ENCODE measurements around the gene CPO. TPM values are rescaled to one million over a fixed set of nuclear protein-coding genes. Genes with fewer than 3 reads are reported as not detected.

CPO gene
- total and polyA plus RNA-seq, 4 experiments from 2014 or later: not detected

- Histone ChIP-seq H3K36me3 (ENCODE audit: insufficient read depth, low read length) (no peaks in the 10 kb centered on the region), H3K4me1 (ENCODE audit: insufficient read depth, low read length) (no peaks in the 10 kb centered on the region), H3K27me3 (ENCODE audit: insufficient read depth, low read length) (no peaks in the 10 kb centered on the region), H3K4me3 (ENCODE audit: low read length in 2 of 2) (no peak overlapping the region), H3K27ac (ENCODE audit: low read depth, low read length) (no peak overlapping the region), H3K9me3 (ENCODE audit: control insufficient read depth in 1 of 2, low read length in 2 of 2) (no peaks in the 10 kb centered on the region)
- Mint-ChIP-seq H3K27me3 (no peaks in the 10 kb centered on the region), H3K4me3 (no peak overlapping the region), H3K36me3 (no peaks in the 10 kb centered on the region), H3K9me3 (no peaks in the 10 kb centered on the region), H3K4me1 (peaks cover 0 to 6% (median 2%) of the 10 kb centered on the region in 4 donors), H3K27ac (no peak overlapping the region)
- ChIA-PET POLR2A (ENCODE audit: partially characterized antibody) (interaction anchor here (0.6 kb wide), 1 partner anchor 556 kb away, joined by 3 read pairs; no protein-coding TSS in a partner anchor), CTCF (ENCODE audit: partially characterized antibody) (interaction anchor here (0.6 kb wide), 1 partner anchor 301 kb away, joined by 3 read pairs; no protein-coding TSS in a partner anchor)
- DNase-seq: no peak
- intact Hi-C loops (cut with micrococcal nuclease): loop anchor here (10.0 kb wide), 2 partner anchors 351 to 1091 kb away; no protein-coding TSS in a partner anchor
Measured at GRCh38 chr2:206983161-206983859, 44.0 kb downstream of the CPO start.

- Mint-ChIP-seq H3K36me3 (no peaks in the 10 kb centered on the region), H3K9me3 (peaks cover 0 to 2% (median 0%) of the 10 kb centered on the region in 8 donors), H3K27me3 (no peaks in the 10 kb centered on the region), H3K27ac (no peak overlapping the region), H3K4me3 (no peak overlapping the region), H3K4me1 (peaks cover 2 to 10% (median 5%) of the 10 kb centered on the region in 4 donors)
- ChIA-PET POLR2A (ENCODE audit: partially characterized antibody) (no interaction called here), CTCF (ENCODE audit: partially characterized antibody) (no interaction called here)
- intact Hi-C loops (cut with micrococcal nuclease): loop anchor here (10.0 kb wide), 2 partner anchors 351 to 1091 kb away; no protein-coding TSS in a partner anchor
- Histone ChIP-seq H3K27ac (ENCODE audit: low read depth, low read length) (no peak overlapping the region), H3K9me3 (ENCODE audit: control insufficient read depth in 1 of 2, low read length in 2 of 2) (no peaks in the 10 kb centered on the region), H3K36me3 (ENCODE audit: insufficient read depth, low read length) (no peaks in the 10 kb centered on the region), H3K4me1 (ENCODE audit: insufficient read depth, low read length) (peaks cover 2% of the 10 kb centered on the region), H3K27me3 (ENCODE audit: insufficient read depth, low read length) (no peaks in the 10 kb centered on the region), H3K4me3 (ENCODE audit: low read length in 2 of 2) (no peak overlapping the region)
- no peak for DNase-seq
Measured at GRCh38 chr2:206984206-206984605, 44.9 kb downstream of the CPO start.

- Histone ChIP-seq H3K27me3 (ENCODE audit: insufficient read depth, low read length) (no peaks in the 10 kb centered on the region), H3K27ac (ENCODE audit: low read depth, low read length) (no peak overlapping the region), H3K9me3 (ENCODE audit: control insufficient read depth in 1 of 2, low read length in 2 of 2) (no peaks in the 10 kb centered on the region), H3K4me3 (ENCODE audit: low read length in 2 of 2) (no peak overlapping the region), H3K36me3 (ENCODE audit: insufficient read depth, low read length) (no peaks in the 10 kb centered on the region), H3K4me1 (ENCODE audit: insufficient read depth, low read length) (peaks cover 8% of the 10 kb centered on the region)
- Mint-ChIP-seq H3K27me3 (peaks cover 0 to 2% of the 10 kb centered on the region in 2 donors), H3K9me3 (peaks cover 0 to 2% (median 0%) of the 10 kb centered on the region in 8 donors), H3K4me3 (no peak overlapping the region), H3K36me3 (no peaks in the 10 kb centered on the region), H3K27ac (no peak overlapping the region), H3K4me1 (peaks cover 4 to 23% (median 7%) of the 10 kb centered on the region in 4 donors)
- ChIA-PET POLR2A (ENCODE audit: partially characterized antibody) (no interaction called here), CTCF (ENCODE audit: partially characterized antibody) (no interaction called here)
- intact Hi-C loops (cut with micrococcal nuclease): loop anchor here (10.0 kb wide), 2 partner anchors 348 to 1088 kb away; no protein-coding TSS in a partner anchor
- DNase-seq: no peak
Measured at GRCh38 chr2:206986943-206987342, 47.6 kb downstream of the CPO start.

- Mint-ChIP-seq H3K36me3 (no peaks in the 10 kb centered on the region), H3K27ac (no peak overlapping the region), H3K4me1 (peaks cover 4 to 17% (median 5%) of the 10 kb centered on the region in 4 donors), H3K27me3 (peaks cover 0 to 3% of the 10 kb centered on the region in 2 donors), H3K4me3 (no peak overlapping the region), H3K9me3 (peaks cover 0 to 2% (median 0%) of the 10 kb centered on the region in 8 donors)
- no peak overlapping the region for H3K27ac ChIP-seq (ENCODE audit: low read depth, low read length)
- H3K9me3 ChIP-seq (ENCODE audit: control insufficient read depth in 1 of 2, low read length in 2 of 2): no peaks in the 10 kb centered on the region
- H3K4me1 ChIP-seq (ENCODE audit: insufficient read depth, low read length): peaks cover 8% of the 10 kb centered on the region
- no peak overlapping the region for H3K4me3 ChIP-seq (ENCODE audit: low read length in 2 of 2)
- DNase-seq: no peak
- intact Hi-C loops (cut with micrococcal nuclease): loop anchor here (10.0 kb wide), 2 partner anchors 347 to 1087 kb away; no protein-coding TSS in a partner anchor
- no peaks in the 10 kb centered on the region for H3K36me3 ChIP-seq (ENCODE audit: insufficient read depth, low read length)
- CTCF ChIA-PET (ENCODE audit: partially characterized antibody): no interaction called here
- POLR2A ChIA-PET (ENCODE audit: partially characterized antibody): no interaction called here
- no peaks in the 10 kb centered on the region for H3K27me3 ChIP-seq (ENCODE audit: insufficient read depth, low read length)
Measured at GRCh38 chr2:206987810-206988209, 48.5 kb downstream of the CPO start.

- Histone ChIP-seq H3K36me3 (ENCODE audit: insufficient read depth, low read length) (no peaks in the 10 kb centered on the region), H3K4me1 (ENCODE audit: insufficient read depth, low read length) (peaks cover 8% of the 10 kb centered on the region), H3K9me3 (ENCODE audit: control insufficient read depth in 1 of 2, low read length in 2 of 2) (no peaks in the 10 kb centered on the region), H3K27me3 (ENCODE audit: insufficient read depth, low read length) (no peaks in the 10 kb centered on the region), H3K4me3 (ENCODE audit: low read length in 2 of 2) (no peak overlapping the region), H3K27ac (ENCODE audit: low read depth, low read length) (no peak overlapping the region)
- H3K36me3 Mint-ChIP-seq: no peaks in the 10 kb centered on the region
- peak overlapping the region in 4 of 7 donors; percentile 57 to 84 (median 61) for H3K27ac Mint-ChIP-seq
- H3K4me1 Mint-ChIP-seq: peaks cover 4 to 17% (median 5%) of the 10 kb centered on the region in 4 donors
- intact Hi-C loops (cut with micrococcal nuclease): loop anchor here (10.0 kb wide), 2 partner anchors 346 to 1086 kb away; no protein-coding TSS in a partner anchor
- no peak for DNase-seq
- peaks cover 1 to 3% of the 10 kb centered on the region in 2 donors for H3K27me3 Mint-ChIP-seq
- CTCF ChIA-PET (ENCODE audit: partially characterized antibody): no interaction called here
- H3K9me3 Mint-ChIP-seq: peaks cover 0 to 2% (median 0%) of the 10 kb centered on the region in 8 donors
- peak overlapping the region in 3 of 8 donors; percentile 53 to 64 (median 62) for H3K4me3 Mint-ChIP-seq
- POLR2A ChIA-PET (ENCODE audit: partially characterized antibody): interaction anchor here (1.0 kb wide), 1 partner anchor 188 kb away, joined by 3 read pairs; no protein-coding TSS in a partner anchor
Measured at GRCh38 chr2:206988884-206989283, 49.6 kb downstream of the CPO start.

GRCh38 chr2:206989311-206989710 is 50.0 kb downstream of the CPO start:
- ChIA-PET CTCF (ENCODE audit: partially characterized antibody) (no interaction called here), POLR2A (ENCODE audit: partially characterized antibody) (interaction anchor here (1.0 kb wide), 1 partner anchor 189 kb away, joined by 3 read pairs; no protein-coding TSS in a partner anchor)
- Histone ChIP-seq H3K27me3 (ENCODE audit: insufficient read depth, low read length) (no peaks in the 10 kb centered on the region), H3K4me3 (ENCODE audit: low read length in 2 of 2) (no peak overlapping the region), H3K27ac (ENCODE audit: low read depth, low read length) (no peak overlapping the region), H3K4me1 (ENCODE audit: insufficient read depth, low read length) (peaks cover 8% of the 10 kb centered on the region), H3K9me3 (ENCODE audit: control insufficient read depth in 1 of 2, low read length in 2 of 2) (no peaks in the 10 kb centered on the region), H3K36me3 (ENCODE audit: insufficient read depth, low read length) (no peaks in the 10 kb centered on the region)
- Mint-ChIP-seq H3K27ac (peak overlapping the region in 4 of 7 donors; percentile 57 to 84 (median 61)), H3K4me1 (peaks cover 4 to 17% (median 5%) of the 10 kb centered on the region in 4 donors), H3K27me3 (peaks cover 1 to 3% of the 10 kb centered on the region in 2 donors), H3K9me3 (peaks cover 0 to 2% (median 0%) of the 10 kb centered on the region in 8 donors), H3K4me3 (peak overlapping the region in 3 of 8 donors; percentile 53 to 64 (median 62)), H3K36me3 (no peaks in the 10 kb centered on the region)
- no peak for DNase-seq
- intact Hi-C loops (cut with micrococcal nuclease): loop anchor here (10.0 kb wide), 2 partner anchors 345 to 1085 kb away; no protein-coding TSS in a partner anchor

- POLR2A ChIA-PET (ENCODE audit: partially characterized antibody): no interaction called here
- Histone ChIP-seq H3K36me3 (ENCODE audit: insufficient read depth, low read length) (no peaks in the 10 kb centered on the region), H3K27ac (ENCODE audit: low read depth, low read length) (no peak overlapping the region), H3K9me3 (ENCODE audit: control insufficient read depth in 1 of 2, low read length in 2 of 2) (no peaks in the 10 kb centered on the region), H3K4me3 (ENCODE audit: low read length in 2 of 2) (no peak overlapping the region), H3K27me3 (ENCODE audit: insufficient read depth, low read length) (no peaks in the 10 kb centered on the region), H3K4me1 (ENCODE audit: insufficient read depth, low read length) (peaks cover 8% of the 10 kb centered on the region)
- Mint-ChIP-seq H3K4me1 (peaks cover 4 to 17% (median 5%) of the 10 kb centered on the region in 4 donors), H3K4me3 (no peak overlapping the region), H3K9me3 (peaks cover 0 to 2% (median 0%) of the 10 kb centered on the region in 8 donors), H3K27ac (no peak overlapping the region), H3K36me3 (no peaks in the 10 kb centered on the region), H3K27me3 (peaks cover 1 to 3% of the 10 kb centered on the region in 2 donors)
- CTCF ChIA-PET (ENCODE audit: partially characterized antibody): interaction anchor here (0.6 kb wide), 1 partner anchor 639 kb away, joined by 3 read pairs; no protein-coding TSS in a partner anchor
- DNase-seq: no peak
- intact Hi-C loops (cut with micrococcal nuclease): no loop called here
Measured at GRCh38 chr2:206990360-206990759, 51.0 kb downstream of the CPO start.

Data from CD4-positive, alpha-beta memory T cell (primary cell).